Measurements from ENCODE around the gene TACR1.

- TF ChIP-seq CTCF (conservative IDR thresholded peaks at IDR 0.05; ENCODE audit: low read depth, low read length) (no peak), EZH2phosphoT487 (IDR thresholded peaks at IDR 0.05; ENCODE audit: borderline replicate concordance, low read length) (no peak), EZH2 (IDR thresholded peaks at IDR 0.05; ENCODE audit: low read length, unreplicated experiment) (no peak)
These were observed 133.8 kb downstream of the TACR1 start for GRCh38 chr2:75065402-75066008.
